ENCODE results near the gene GNG11.
"Not testable (repeated sequence)": the region's sequence is repeated elsewhere in the genome, so short reads cannot be mapped to it uniquely, and the experiment has no call there.

The GNG11 gene

GRCh38 chr7:93921607-93922566 lies at the start of gene GNG11:
TSS of gene GNG11 (plus strand) at chr7:93921735. CDS start at chr7:93922138, 403 bp downstream.
- no peak for DNase-seq

- DNase-seq, result no peak
Observed at GRCh38 chr7:93873998-93874574, 47.4 kb upstream of the GNG11 start.

GRCh38 chr7:93877742-93878141 lies 43.8 kb upstream of the GNG11 start:
- DNase-seq, result no peak

- no peak for DNase-seq
Observed at GRCh38 chr7:93879356-93879755, 42.2 kb upstream of the GNG11 start.

GRCh38 chr7:93882468-93882867 lies 39.1 kb upstream of the GNG11 start:
- DNase-seq, result no peak

GRCh38 chr7:93883078-93883916 lies 38.2 kb upstream of the GNG11 start:
- DNase-seq, result no peak

GRCh38 chr7:93883917-93884345 lies 37.6 kb upstream of the GNG11 start:
- DNase-seq, result no peak

- no peak for DNase-seq
Observed at GRCh38 chr7:93884541-93884940, 37.0 kb upstream of the GNG11 start.

GRCh38 chr7:93889261-93889660 lies 32.3 kb upstream of the GNG11 start:
- no peak for DNase-seq

GRCh38 chr7:93890041-93890463 lies 31.5 kb upstream of the GNG11 start:
- DNase-seq, result no peak

GRCh38 chr7:93890464-93891068 lies 31.0 kb upstream of the GNG11 start, which contains the start of gene TFPI2:
TSS of gene TFPI2 (minus strand) at chr7:93890753. CDS start at chr7:93890678, 75 bp downstream.
- DNase-seq, result no peak

GRCh38 chr7:93894426-93894825 lies 27.1 kb upstream of the GNG11 start:
- DNase-seq, result no peak

- no peak for DNase-seq
Observed at GRCh38 chr7:93894966-93895640, 26.4 kb upstream of the GNG11 start.

- DNase-seq, result no peak
Observed at GRCh38 chr7:93895859-93896600, 25.5 kb upstream of the GNG11 start.

GRCh38 chr7:93897680-93898079 lies 23.9 kb upstream of the GNG11 start:
- DNase-seq, result no peak

- DNase-seq, result no peak
Observed at GRCh38 chr7:93902777-93903423, 18.6 kb upstream of the GNG11 start.

GRCh38 chr7:93906267-93906666 lies 15.3 kb upstream of the GNG11 start, which contains the start of gene GNGT1:
TSS of gene GNGT1 (plus strand) at chr7:93906567. CDS start at chr7:93906747, 180 bp downstream.
- DNase-seq, result no peak

GRCh38 chr7:93910076-93910994 lies 11.2 kb upstream of the GNG11 start:
- DNase-seq, result no peak

GRCh38 chr7:93911242-93911641 lies 10.3 kb upstream of the GNG11 start:
- DNase-seq, result not testable (repeated sequence)
